HepG2 (cell line): ENCODE data around the gene TEX48.

Source experiments
- CBX1 ChIP-seq: IDR thresholded peaks from one replicate; pipeline ENCODE4 v1.6.1; 2016; ENCODE audit warnings: antibody characterized with exemption, low read depth
- CTCF ChIP-seq: sonication (generic); formaldehyde crosslinking; IDR thresholded peaks from 2 replicates; pipeline ENCODE4 v1.5.0; 2020; ENCODE audit warnings: mild to moderate bottlenecking, missing genetic modification reagents, moderate library complexity
- E2F2 ChIP-seq: sonication (generic); formaldehyde crosslinking; IDR thresholded peaks from 2 replicates; pipeline ENCODE4 v1.4.0; 2020; ENCODE audit warnings: missing genetic modification reagents, borderline replicate concordance
- EZH2 ChIP-seq: conservative IDR thresholded peaks from 2 replicates; pipeline ENCODE4 v1.6.1; 2012; ENCODE audit warnings: mild to moderate bottlenecking, low read depth, low read length, moderate library complexity
- GFI1 ChIP-seq: sonication (generic); formaldehyde crosslinking; IDR thresholded peaks from 2 replicates; pipeline ENCODE4 v1.5.0; 2020; ENCODE audit warnings: missing genetic modification reagents, mild to moderate bottlenecking, borderline replicate concordance
- HDAC6 ChIP-seq: fragments of 200-600 bp; sonication (generic); IDR thresholded peaks from 2 replicates; pipeline ENCODE4 v1.7.0; 2017; ENCODE audit warnings: mild to moderate bottlenecking, antibody characterized with exemption, low read length, low read depth
- MAX ChIP-seq: IDR thresholded peaks from 2 replicates; pipeline ENCODE4 v1.6.1; 2012; ENCODE audit warnings: inconsistent platforms
- NR2F6 ChIP-seq, 2 experiments: IDR thresholded peaks; 2 replicates each; pipeline ENCODE4 v1.6.1; 2016; ENCODE audit warnings: antibody characterized with exemption in 1 of 2, mild to moderate bottlenecking in 1 of 2
- ZBTB43 ChIP-seq: sonication (generic); formaldehyde crosslinking; conservative IDR thresholded peaks from 2 replicates; pipeline ENCODE4 v1.4.0; 2020; ENCODE audit warnings: missing genetic modification reagents
- ZFX ChIP-seq: sonication (generic); formaldehyde crosslinking; IDR thresholded peaks from 2 replicates; pipeline ENCODE4 v1.4.0; 2020; ENCODE audit warnings: mild to moderate bottlenecking, low read depth, missing genetic modification reagents, moderate library complexity
- ZMYM4 ChIP-seq: sonication (generic); formaldehyde crosslinking; IDR thresholded peaks from 2 replicates; pipeline ENCODE4 v1.8.1; 2023; ENCODE audit warnings: mild to moderate bottlenecking, missing genetic modification reagents
- ZNF569 ChIP-seq: sonication (generic); formaldehyde crosslinking; IDR thresholded peaks from 2 replicates; pipeline ENCODE4 v1.5.0; 2020; ENCODE audit warnings: mild to moderate bottlenecking, missing genetic modification reagents, moderate library complexity, borderline replicate concordance

DNA sequence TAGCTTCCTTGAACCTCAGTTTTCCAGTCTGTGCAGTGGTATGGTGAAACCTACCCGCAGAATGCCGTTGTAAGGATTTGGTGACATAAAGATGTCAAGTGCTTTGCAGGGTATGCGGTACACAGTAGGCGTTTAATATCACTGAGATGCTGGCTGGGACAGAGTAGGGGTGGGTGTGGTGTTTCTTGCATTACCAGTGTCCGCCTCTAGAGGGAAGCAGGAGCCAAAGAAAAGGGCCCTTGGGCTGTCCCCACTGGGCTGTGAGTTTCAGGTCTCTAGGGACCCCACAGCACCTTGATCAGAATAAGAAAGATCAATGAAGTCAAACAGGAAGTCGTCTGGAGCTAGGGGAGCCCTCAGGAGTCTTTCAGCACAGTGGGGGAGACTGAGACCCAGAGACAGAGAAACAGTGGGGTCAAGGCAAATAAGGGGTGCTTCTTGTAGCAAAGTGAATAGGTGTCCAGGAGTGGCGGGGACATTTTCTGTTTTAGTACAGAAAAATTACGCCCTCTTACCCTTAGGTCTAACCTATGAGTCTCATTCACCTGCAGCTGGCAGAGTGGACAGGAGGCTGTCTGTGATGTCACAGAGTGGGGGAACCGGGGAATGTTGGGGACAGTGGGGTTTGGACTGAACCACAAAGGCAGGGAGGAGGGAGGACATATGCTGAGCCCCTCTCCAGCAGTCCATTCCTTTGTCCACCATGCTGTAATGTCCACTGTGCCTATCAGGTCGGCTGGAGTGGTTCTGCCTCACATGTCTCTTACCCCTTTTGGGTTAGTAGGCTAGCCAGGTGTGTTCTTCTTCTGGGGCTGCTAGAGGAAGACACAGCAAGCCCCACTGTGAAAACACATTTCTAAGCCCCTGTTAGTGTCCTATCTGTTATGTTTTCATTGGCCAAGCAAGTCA, 19.7 kb downstream of the TEX48 start:
- TF ChIP-seq ZBTB43, result no peak
- TF ChIP-seq ZNF569 (CRISPR knock-in tag), result no peak
- no peak for TF ChIP-seq CBX1
- no peak for TF ChIP-seq MAX
- TF ChIP-seq E2F2 (CRISPR knock-in tag), result no peak
- TF ChIP-seq CTCF (CRISPR knock-in tag), result peak; percentile 77
- TF ChIP-seq EZH2, result no peak
- no peak for TF ChIP-seq ZMYM4 (CRISPR knock-in tag)
- no peak for TF ChIP-seq HDAC6
- TF ChIP-seq ZFX, result no peak
- TF ChIP-seq GFI1 (CRISPR knock-in tag), result no peak
- TF ChIP-seq NR2F6 (IDR thresholded peaks at IDR 0.05), result no peak
- no peak for TF ChIP-seq NR2F6 (CRISPR knock-in tag; IDR thresholded peaks at IDR 0.05)
